T-helper 9 cell (primary cell): ENCODE results near the gene HLTF.
"Not testable (repeated sequence)": the region's sequence is repeated elsewhere in the genome, so short reads cannot be mapped to it uniquely, and the experiment has no call there.

Source experiments
- DNase-seq: peaks from one replicate; pipeline ENCODE4 v3.0.0-alpha.2; 2020

Gene HLTF

DNA sequence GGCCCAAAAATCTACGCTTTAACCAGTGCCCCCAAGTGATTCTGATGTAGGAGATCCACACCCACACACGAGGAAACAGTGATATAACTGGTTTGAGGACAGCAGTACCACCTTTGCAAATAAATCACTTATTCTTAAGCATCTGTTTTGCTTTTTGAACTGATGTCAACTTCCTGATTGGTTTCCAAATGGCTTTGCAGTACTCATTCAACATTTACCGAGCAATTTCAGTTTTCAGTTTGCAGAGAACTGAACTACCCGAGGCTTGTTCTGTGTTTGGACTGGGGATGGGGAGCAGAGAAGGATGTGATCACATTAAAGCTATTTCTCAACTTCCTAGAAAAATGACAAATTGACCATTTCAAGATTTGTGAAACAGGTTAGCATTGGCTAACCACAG lies 96.1 kb downstream of the HLTF start:
- DNase-seq: no peak

DNA sequence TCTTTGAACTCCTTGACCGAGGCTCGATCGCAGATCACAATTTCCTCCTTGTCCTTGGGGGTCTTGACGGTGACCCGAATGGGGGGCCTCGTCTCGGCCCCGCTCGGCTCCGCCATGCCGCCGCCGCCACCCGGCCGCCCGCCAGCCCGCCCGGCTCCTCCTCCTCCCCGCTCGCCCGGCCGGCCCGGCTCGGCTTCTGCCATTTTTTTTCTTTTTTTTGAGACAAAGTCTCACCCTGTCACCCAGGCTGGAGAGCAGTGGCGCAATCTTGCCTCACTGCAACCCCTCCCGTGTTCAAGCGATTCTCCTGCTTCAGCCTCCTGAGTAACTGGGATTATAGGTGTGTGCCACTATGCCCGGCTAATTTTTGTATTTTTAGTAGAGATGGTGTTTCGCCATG lies 98.8 kb downstream of the HLTF start:
- DNase-seq: not testable (repeated sequence)

GRCh38 chr3:148981273-148981672 lies 105.1 kb downstream of the HLTF start:
- no peak for DNase-seq
